Measurements from ENCODE around the gene FRYL. TPM values are rescaled to one million over a fixed set of nuclear protein-coding genes. Genes with fewer than 3 reads are reported as not detected.

The FRYL gene
- polyA plus RNA-seq, 1 donor from 2014 or later = 64.0 TPM

DNA sequence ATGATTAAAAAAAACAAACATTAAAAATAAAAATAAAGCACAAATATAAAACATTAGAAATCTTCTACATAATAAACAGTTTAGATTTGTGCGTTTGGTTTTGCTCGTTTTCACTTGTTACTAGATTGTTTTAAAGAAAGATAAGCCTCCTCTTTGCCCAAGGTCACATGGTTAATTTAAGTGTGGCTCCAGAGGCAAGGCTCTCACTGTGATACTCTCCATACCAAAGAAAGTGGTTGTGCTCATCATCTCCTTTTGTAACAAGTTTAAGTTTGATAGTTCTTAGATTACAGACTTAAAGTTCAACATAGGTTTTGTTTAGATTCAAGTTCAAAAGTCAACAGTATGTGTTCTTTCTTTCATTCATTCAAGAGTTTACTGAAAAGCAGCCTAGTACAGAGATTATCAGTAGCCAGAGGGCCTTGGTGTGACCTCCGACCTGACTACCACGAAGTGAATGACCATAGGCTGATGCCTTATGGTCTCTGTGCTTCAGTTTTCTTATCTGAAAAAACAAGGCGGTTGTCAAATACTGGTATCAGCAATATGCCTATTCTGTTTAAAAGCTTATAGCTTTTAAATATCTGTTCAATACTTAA lies 156.8 kb downstream of the FRYL start:
- Histone ChIP-seq H3K79me2 (replicated peaks; ENCODE audit: insufficient read depth, low read length) (no peaks in the 10 kb centered on the region), H2AFZ (ENCODE audit: low read depth, low read length) (no peak overlapping the region), H3K4me2 (ENCODE audit: low read length) (no peak overlapping the region), H4K20me1 (ENCODE audit: insufficient read depth) (no peaks in the 10 kb centered on the region), H3K9ac (ENCODE audit: low read length) (no peak overlapping the region), H3K9me2 (ENCODE audit: insufficient read depth, low read length) (no peaks in the 10 kb centered on the region), H3K4me3 (ENCODE audit: low read length) (no peak overlapping the region), H3K9me3 (ENCODE audit: low read length) (no peaks in the 10 kb centered on the region), H3F3A (ENCODE audit: insufficient read depth, low read length, poor library complexity, severe bottlenecking) (no peaks in the 10 kb centered on the region), H3K27ac (ENCODE audit: low read length) (no peak overlapping the region), H3K27me3 (ENCODE audit: insufficient read depth, low read depth, low read length) (no peaks in the 10 kb centered on the region), H3K36me3 (ENCODE audit: insufficient read depth, low read length) (no peaks in the 10 kb centered on the region)
- TF ChIP-seq RAD21 (conservative IDR thresholded peaks at IDR 0.05) = no peak
- no peak for TF ChIP-seq REST (IDR thresholded peaks at IDR 0.05; ENCODE audit: borderline replicate concordance)
- TF ChIP-seq MXI1 (conservative IDR thresholded peaks at IDR 0.05; ENCODE audit: poor library complexity, severe bottlenecking) = no peak
- no peak for TF ChIP-seq EZH2 (IDR thresholded peaks at IDR 0.05; ENCODE audit: borderline replicate concordance, insufficient read depth, low read length, poor library complexity, severe bottlenecking)
- TF ChIP-seq TAF1 (IDR thresholded peaks at IDR 0.05; ENCODE audit: low read depth) = no peak
- TF ChIP-seq POLR2AphosphoS5 (IDR thresholded peaks at IDR 0.05) = no peak
- no peak for TF ChIP-seq EP300 (conservative IDR thresholded peaks at IDR 0.05; ENCODE audit: poor library complexity, severe bottlenecking)
- TF ChIP-seq SMC3 (conservative IDR thresholded peaks at IDR 0.05; ENCODE audit: poor library complexity) = no peak
- TF ChIP-seq, protein P1, sequence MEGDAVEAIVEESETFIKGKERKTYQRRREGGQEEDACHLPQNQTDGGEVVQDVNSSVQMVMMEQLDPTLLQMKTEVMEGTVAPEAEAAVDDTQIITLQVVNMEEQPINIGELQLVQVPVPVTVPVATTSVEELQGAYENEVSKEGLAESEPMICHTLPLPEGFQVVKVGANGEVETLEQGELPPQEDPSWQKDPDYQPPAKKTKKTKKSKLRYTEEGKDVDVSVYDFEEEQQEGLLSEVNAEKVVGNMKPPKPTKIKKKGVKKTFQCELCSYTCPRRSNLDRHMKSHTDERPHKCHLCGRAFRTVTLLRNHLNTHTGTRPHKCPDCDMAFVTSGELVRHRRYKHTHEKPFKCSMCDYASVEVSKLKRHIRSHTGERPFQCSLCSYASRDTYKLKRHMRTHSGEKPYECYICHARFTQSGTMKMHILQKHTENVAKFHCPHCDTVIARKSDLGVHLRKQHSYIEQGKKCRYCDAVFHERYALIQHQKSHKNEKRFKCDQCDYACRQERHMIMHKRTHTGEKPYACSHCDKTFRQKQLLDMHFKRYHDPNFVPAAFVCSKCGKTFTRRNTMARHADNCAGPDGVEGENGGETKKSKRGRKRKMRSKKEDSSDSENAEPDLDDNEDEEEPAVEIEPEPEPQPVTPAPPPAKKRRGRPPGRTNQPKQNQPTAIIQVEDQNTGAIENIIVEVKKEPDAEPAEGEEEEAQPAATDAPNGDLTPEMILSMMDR (IDR thresholded peaks at IDR 0.05; ENCODE audit: poor library complexity, severe bottlenecking) = no peak

GRCh38 chr4:48620831-48621230 lies 159.2 kb downstream of the FRYL start:
- no peak overlapping the region for H3K27ac ChIP-seq (ENCODE audit: low read length)
- H3K27me3 ChIP-seq (ENCODE audit: insufficient read depth, low read depth, low read length) = no peaks in the 10 kb centered on the region
- H3K9me2 ChIP-seq (ENCODE audit: insufficient read depth, low read length) = no peaks in the 10 kb centered on the region
- H3K9me3 ChIP-seq (ENCODE audit: low read length) = no peaks in the 10 kb centered on the region
- no peak overlapping the region for H2AFZ ChIP-seq (ENCODE audit: low read depth, low read length)
- H3K79me2 ChIP-seq (replicated peaks; ENCODE audit: insufficient read depth, low read length) = no peaks in the 10 kb centered on the region
- H3K9ac ChIP-seq (ENCODE audit: low read length) = no peak overlapping the region
- no peaks in the 10 kb centered on the region for H3F3A ChIP-seq (ENCODE audit: insufficient read depth, low read length, poor library complexity, severe bottlenecking)
- no peak overlapping the region for H3K4me2 ChIP-seq (ENCODE audit: low read length)
- TF ChIP-seq EZH2 (IDR thresholded peaks at IDR 0.05; ENCODE audit: borderline replicate concordance, insufficient read depth, low read length, poor library complexity, severe bottlenecking) = no peak
- TF ChIP-seq POLR2AphosphoS5 (IDR thresholded peaks at IDR 0.05) = no peak
- TF ChIP-seq SMC3 (conservative IDR thresholded peaks at IDR 0.05; ENCODE audit: poor library complexity) = no peak
- no peak for TF ChIP-seq TAF1 (IDR thresholded peaks at IDR 0.05; ENCODE audit: low read depth)
- TF ChIP-seq, protein P1 (IDR thresholded peaks at IDR 0.05; ENCODE audit: poor library complexity, severe bottlenecking) = no peak
- H4K20me1 ChIP-seq (ENCODE audit: insufficient read depth) = no peaks in the 10 kb centered on the region
- H3K4me3 ChIP-seq (ENCODE audit: low read length) = no peak overlapping the region
- H3K36me3 ChIP-seq (ENCODE audit: insufficient read depth, low read length) = no peaks in the 10 kb centered on the region
